Measurements from ENCODE around the gene TOR1AIP1. TPM values are rescaled to one million over a fixed set of nuclear protein-coding genes. Genes with fewer than 3 reads are reported as not detected.

The TOR1AIP1 gene
- total RNA-seq, 1 donor from 2014 or later = 16.1 TPM

DNA sequence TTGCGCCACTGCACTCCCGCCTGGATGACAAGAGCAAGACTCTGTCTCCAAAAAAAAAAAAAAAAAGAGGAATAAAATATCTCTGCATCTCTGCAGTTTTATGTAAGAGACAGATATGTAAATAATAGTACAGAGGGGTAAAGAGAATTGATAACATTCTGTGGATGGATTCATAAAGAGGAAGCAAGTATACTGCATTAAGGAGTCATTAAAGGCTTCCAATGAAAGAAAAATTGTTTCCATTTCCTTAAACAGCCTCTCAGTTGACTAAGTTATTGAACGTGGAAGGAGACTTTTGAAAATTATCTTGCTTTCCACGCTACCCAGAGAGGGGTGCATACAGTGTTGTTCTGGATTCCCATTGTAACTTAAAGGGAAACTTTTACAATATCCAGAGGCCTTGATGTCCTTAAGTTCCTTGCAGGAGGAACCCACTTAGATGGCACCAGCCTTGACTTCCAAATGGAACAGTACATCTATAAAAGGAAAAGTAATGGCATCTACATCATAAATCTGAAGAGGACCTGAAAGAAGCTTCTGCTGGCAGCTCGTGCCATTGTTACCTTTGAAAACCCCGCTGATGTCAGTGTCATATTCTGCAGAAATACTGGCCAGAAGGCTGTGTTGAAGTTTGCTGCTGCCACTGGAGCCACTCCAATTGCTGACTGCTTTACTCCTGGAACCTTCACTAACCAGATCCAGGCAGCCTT lies 86.4 kb downstream of the TOR1AIP1 start:
- TF ChIP-seq, protein P1, sequence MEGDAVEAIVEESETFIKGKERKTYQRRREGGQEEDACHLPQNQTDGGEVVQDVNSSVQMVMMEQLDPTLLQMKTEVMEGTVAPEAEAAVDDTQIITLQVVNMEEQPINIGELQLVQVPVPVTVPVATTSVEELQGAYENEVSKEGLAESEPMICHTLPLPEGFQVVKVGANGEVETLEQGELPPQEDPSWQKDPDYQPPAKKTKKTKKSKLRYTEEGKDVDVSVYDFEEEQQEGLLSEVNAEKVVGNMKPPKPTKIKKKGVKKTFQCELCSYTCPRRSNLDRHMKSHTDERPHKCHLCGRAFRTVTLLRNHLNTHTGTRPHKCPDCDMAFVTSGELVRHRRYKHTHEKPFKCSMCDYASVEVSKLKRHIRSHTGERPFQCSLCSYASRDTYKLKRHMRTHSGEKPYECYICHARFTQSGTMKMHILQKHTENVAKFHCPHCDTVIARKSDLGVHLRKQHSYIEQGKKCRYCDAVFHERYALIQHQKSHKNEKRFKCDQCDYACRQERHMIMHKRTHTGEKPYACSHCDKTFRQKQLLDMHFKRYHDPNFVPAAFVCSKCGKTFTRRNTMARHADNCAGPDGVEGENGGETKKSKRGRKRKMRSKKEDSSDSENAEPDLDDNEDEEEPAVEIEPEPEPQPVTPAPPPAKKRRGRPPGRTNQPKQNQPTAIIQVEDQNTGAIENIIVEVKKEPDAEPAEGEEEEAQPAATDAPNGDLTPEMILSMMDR (IDR thresholded peaks at IDR 0.05; ENCODE audit: insufficient read depth, low read length, severe bottlenecking) = no peak
- no peak for FAIRE-seq
- no peak for DNase-seq (ENCODE audit: low read depth)
- Histone ChIP-seq H3K27me3 (ENCODE audit: control insufficient read depth, insufficient read depth, low read length) (no peaks in the 10 kb centered on the region), H3K4me3 (ENCODE audit: low read depth, low read length) (no peak overlapping the region), H3K36me3 (ENCODE audit: control insufficient read depth, insufficient read depth, low read length) (no peaks in the 10 kb centered on the region)

DNA sequence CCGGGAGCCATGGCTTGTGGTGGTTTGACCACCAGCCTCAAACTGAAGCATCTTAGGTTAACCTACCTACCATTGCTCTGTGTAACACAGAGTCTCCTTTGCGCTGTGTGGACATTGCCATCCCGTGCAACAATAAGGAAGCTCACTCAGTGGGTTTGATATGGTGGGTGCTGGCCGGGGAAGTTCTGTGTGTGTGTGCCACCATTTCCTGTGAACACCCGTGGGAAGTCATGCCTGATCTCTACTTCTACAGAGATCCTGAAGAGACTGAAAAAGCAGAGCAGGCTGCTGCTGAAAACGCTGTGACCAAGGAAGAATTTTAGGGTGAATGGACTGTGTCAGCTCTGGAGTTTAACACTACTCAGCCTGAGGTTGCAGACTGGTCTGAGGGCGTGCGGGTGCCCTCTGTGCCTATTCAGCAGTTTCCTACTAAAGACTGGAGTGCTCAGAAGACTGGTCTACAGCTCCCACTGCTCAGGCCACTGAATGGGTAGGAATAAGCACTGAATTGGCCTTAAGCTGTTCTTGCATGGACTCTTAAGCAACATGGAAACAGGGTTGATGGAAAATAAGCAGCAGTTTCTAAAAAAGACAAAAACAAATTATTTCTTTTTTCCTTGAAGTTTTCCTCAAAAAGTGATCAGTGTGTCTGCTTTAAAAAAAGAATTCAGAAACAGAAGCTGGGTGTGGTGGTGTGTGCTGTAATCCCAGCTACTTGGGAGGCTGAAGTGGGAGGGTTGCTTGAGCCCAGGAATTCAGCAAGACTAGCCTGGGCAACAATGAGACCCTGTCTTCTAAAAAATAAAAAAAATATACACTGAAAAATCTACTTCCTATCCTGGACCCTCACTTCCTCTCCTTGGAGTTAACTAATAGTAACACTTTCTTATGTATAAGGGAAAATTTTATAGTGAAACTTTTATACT lies 87.2 kb downstream of the TOR1AIP1 start:
- TF ChIP-seq, protein P1 (IDR thresholded peaks at IDR 0.05; ENCODE audit: insufficient read depth, low read length, severe bottlenecking) = no peak
- Histone ChIP-seq H3K27me3 (ENCODE audit: control insufficient read depth, insufficient read depth, low read length) (no peaks in the 10 kb centered on the region), H3K36me3 (ENCODE audit: control insufficient read depth, insufficient read depth, low read length) (no peaks in the 10 kb centered on the region), H3K4me3 (ENCODE audit: low read depth, low read length) (no peak overlapping the region)
- DNase-seq (ENCODE audit: low read depth) = no peak
- FAIRE-seq = no peak

Other genes starting within 250 kb of the TOR1AIP1 start
- gene FAM163A, start 139.0 kb upstream of the TOR1AIP1 start, total RNA-seq = not detected in 2 replicates
- 48.8 and 64.2 TPM in 2 replicates for gene TOR1AIP2, start 4.5 kb upstream of the TOR1AIP1 start, total RNA-seq
- 31.1 and 39.6 TPM in 2 replicates for gene CEP350, start 72.5 kb downstream of the TOR1AIP1 start, total RNA-seq